ENCODE measurements around the gene FOXP3.

- TF ChIP-seq CTCF (IDR thresholded peaks at IDR 0.05) (no peak), POLR2A (IDR thresholded peaks at IDR 0.05) (no peak), EP300 (IDR thresholded peaks at IDR 0.05; ENCODE audit: low read depth) (no peak), POLR2AphosphoS5 (IDR thresholded peaks at IDR 0.05) (no peak)
These were observed 9.9 kb downstream of the FOXP3 start for GRCh38 chrX:49254639-49255038.

Measured in transverse colon (tissue), 4 donors.